ENCODE data around the gene WWTR1.

GRCh38 chr3:149532489-149533180 lies 125.2 kb downstream of the WWTR1 start:
- TF ChIP-seq CTCF (IDR thresholded peaks at IDR 0.05; ENCODE audit: control extremely low read depth in 1 of 3, insufficient read depth in 1 of 3, low read depth in 1 of 3, low read length in 3 of 3) (no peak), BRCA1 (IDR thresholded peaks at IDR 0.05; ENCODE audit: low read depth, low read length) (no peak), RAD21 (IDR thresholded peaks at IDR 0.05 in 1 of 2, conservative IDR thresholded peaks at IDR 0.05 in 1 of 2; ENCODE audit: low read depth in 2 of 2, low read length in 2 of 2) (no peak), POLR2AphosphoS5 (IDR thresholded peaks at IDR 0.05; ENCODE audit: low read depth, low read length) (no peak), SIN3A (conservative IDR thresholded peaks at IDR 0.05 in 1 of 2, IDR thresholded peaks at IDR 0.05 in 1 of 2; ENCODE audit: low read depth in 1 of 2, low read length in 2 of 2) (no peak)
